Smooth muscle cell of the umbilical artery (primary cell): ENCODE data around the gene PANK2. TPM values are rescaled to one million over a fixed set of nuclear protein-coding genes. Genes with fewer than 3 reads are reported as not detected.

Experiments
- total RNA-seq: library from RNA; depleted of rRNA; stranded (reverse); fragments of >200 nt; gene quantifications from 2 replicates; pipeline ENCODE4 v1.2.3, GENCODE V29; 2014

Gene PANK2
- total RNA-seq: 55.8 and 60.3 TPM in 2 replicates

GRCh38 chr20:3888622-3889488, at the start of gene PANK2:
PANK2 (plus strand) TSS chr20:3889387.

GRCh38 chr20:3846740-3847428, 42.3 kb upstream of the PANK2 start, which contains the start of gene MAVS:
MAVS (plus strand) TSS chr20:3846834; CDS start chr20:3854625, 7,791 bp downstream.

Other genes with a start within 250 kb of the PANK2 start
- not detected in 2 replicates for gene GFRA4, start 226.0 kb upstream of the PANK2 start, total RNA-seq
- gene ADAM33, start 207.4 kb upstream of the PANK2 start, total RNA-seq: 16.4 and 18.7 TPM in 2 replicates
- not detected in 2 replicates for gene SIGLEC1, start 176.8 kb upstream of the PANK2 start, total RNA-seq
- gene HSPA12B, start 156.7 kb upstream of the PANK2 start, total RNA-seq: under 0.01 TPM in 1 of 2 replicates, not detected in the other
- 10.4 and 27.8 TPM in 2 replicates for gene ADISSP, start 121.6 kb upstream of the PANK2 start, total RNA-seq
- not detected in 2 replicates for gene SPEF1, start 107.9 kb upstream of the PANK2 start, total RNA-seq
- 64.7 and 75.2 TPM in 2 replicates for gene CENPB, start 102.6 kb upstream of the PANK2 start, total RNA-seq
- 5.0 and 18.8 TPM in 2 replicates for gene CDC25B, start 93.1 kb upstream of the PANK2 start, total RNA-seq
- gene AP5S1, start 68.8 kb upstream of the PANK2 start, total RNA-seq: 14.3 and 14.8 TPM in 2 replicates
- gene MAVS, start 42.6 kb upstream of the PANK2 start, total RNA-seq: 13.4 and 24.8 TPM in 2 replicates
- 9.8 and 11.3 TPM in 2 replicates for gene RNF24, start 126.2 kb downstream of the PANK2 start, total RNA-seq